GM18951 (cell line): ENCODE results near the gene NSG2.
"Not testable (repeated sequence)": the region's sequence is repeated elsewhere in the genome, so short reads cannot be mapped to it uniquely, and the experiment has no call there.

Experiments
- POLR2A ChIP-seq: IDR thresholded peaks from 4 replicates; pipeline ENCODE4 v1.6.1; 2011; ENCODE audit warnings: mild to moderate bottlenecking; ENCODE audit not compliant: insufficient read length, insufficient read depth; ENCODE audit errors: extremely low read depth
- in situ Hi-C: fragments of 300-500 bp; cut with MboI; formaldehyde crosslinking; loops from one replicate; pipeline ENCODE4 v1.12.0; 2022; ENCODE audit warnings: low sequenced_read_pairs, mixed read lengths, inconsistent platforms; ENCODE audit not compliant: unreplicated experiment

NSG2 gene

DNA sequence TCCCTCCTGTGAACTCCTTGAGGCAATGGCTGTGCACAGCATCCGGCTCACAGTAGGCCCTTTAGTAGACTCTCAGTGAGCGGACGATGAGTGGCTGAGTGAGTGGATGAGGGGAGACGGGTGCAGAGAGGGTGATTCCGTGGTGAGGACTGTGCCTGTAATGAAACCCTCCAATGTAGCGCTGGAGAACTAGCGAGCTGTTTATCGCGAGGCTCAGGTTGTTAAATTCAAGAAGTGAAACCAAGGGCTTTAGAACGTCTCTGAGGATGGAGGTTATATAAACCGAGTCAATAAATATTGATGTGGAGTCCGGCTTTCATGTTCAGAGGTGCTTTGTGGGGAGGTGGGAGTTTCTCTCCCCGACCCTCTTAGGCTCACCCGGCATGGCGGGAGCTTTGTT, 53.2 kb downstream of the NSG2 start:
- TF ChIP-seq POLR2A: no peak
- in situ Hi-C loops: no loop called here

GRCh38 chr5:174100490-174100889, 55.0 kb downstream of the NSG2 start:
- no peak for TF ChIP-seq POLR2A
- in situ Hi-C loops: no loop called here

- no peak for TF ChIP-seq POLR2A
- in situ Hi-C loops: no loop called here
These were observed 55.8 kb downstream of the NSG2 start for GRCh38 chr5:174101195-174101730.

DNA sequence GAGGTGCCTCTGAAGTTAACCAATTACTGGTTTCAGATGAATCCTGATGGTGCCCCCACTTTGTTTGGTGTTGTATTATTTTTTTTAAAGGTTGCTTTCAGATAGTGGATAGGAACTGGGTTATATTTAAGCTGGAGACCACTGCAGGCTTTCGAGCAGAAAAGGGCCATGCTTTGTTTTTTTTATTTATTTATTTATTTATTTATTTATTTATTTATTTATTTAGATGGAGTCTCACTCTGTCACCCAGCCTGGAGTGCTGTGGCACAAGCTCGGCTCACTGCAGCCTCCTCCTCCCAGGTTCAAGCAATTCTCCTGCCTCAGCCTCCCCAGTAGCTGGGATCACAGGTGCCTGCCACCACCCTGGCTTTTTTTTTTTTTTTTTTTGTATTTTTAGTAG, 57.1 kb downstream of the NSG2 start:
- in situ Hi-C loops: not testable (repeated sequence)

- no peak for TF ChIP-seq POLR2A
- in situ Hi-C loops: no loop called here
These were observed 61.6 kb downstream of the NSG2 start for GRCh38 chr5:174106997-174107655.

GRCh38 chr5:174108745-174109144, 63.2 kb downstream of the NSG2 start:
- no peak for TF ChIP-seq POLR2A
- in situ Hi-C loops: no loop called here

DNA sequence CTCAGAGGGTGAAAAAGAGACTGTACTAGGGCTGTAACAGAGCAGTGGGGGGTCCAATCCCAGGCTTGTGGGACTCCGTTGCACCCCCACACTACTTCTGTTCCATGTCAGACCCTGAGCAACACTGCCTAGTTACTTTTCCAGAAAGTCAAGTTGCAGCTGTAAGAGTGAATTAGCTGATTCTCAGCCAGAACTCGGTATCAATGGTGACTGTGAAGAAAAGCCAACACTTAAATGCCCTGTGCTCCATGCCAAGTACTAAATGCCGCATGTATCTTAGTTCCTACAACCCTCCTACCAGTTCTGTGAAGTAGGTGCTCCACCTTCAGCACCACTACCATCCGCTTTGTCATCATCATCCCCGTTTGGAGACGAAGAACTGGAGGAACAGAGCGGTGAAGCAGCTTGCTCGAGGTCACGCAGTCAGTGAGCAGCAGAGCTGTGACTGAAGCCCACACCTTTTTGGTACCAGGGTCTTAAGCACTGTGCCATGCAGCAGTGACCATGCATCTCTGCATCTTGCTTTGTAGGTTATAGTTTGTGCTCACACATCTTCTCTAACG, 64.3 kb downstream of the NSG2 start:
- TF ChIP-seq POLR2A: no peak
- in situ Hi-C loops: no loop called here

- in situ Hi-C loops: no loop called here
- TF ChIP-seq POLR2A: no peak
These were observed 64.8 kb downstream of the NSG2 start for GRCh38 chr5:174110310-174110709.

DNA sequence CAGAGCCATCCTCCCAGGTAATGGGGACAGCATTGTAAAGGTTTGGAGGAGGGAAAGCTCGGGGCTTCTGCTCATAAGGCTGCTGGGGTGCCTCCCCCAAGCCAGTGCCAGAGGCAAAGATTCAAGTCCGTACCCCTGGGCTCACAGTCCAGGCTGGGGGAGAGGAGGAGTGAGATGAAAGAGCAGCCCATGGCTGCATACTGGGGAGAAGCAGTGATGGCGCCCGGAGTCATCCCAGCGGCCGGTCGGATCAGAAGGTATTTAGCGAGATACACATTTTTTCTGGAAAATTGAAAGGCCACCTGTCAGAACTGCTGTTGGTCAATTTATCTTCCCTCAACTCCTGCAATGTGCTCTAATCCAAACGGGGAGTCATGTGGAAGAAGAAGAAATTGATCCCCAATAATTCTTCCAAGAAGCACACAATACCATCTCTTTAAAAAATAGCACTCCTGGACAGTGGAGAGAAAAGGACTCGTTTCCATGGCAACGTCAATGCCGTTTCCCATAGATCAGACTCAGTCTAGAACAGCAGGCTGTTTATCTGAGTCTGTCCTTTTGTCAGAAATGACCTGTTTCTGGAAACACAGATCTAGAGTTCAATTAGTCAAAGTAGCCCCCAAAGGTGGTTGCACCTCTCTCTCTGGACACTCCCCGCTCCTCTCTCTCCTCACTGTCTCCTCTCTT, 65.9 kb downstream of the NSG2 start:
- TF ChIP-seq POLR2A: no peak
- in situ Hi-C loops: no loop called here

- TF ChIP-seq POLR2A: no peak
- in situ Hi-C loops: no loop called here
These were observed 69.7 kb downstream of the NSG2 start for GRCh38 chr5:174115226-174115625.

DNA sequence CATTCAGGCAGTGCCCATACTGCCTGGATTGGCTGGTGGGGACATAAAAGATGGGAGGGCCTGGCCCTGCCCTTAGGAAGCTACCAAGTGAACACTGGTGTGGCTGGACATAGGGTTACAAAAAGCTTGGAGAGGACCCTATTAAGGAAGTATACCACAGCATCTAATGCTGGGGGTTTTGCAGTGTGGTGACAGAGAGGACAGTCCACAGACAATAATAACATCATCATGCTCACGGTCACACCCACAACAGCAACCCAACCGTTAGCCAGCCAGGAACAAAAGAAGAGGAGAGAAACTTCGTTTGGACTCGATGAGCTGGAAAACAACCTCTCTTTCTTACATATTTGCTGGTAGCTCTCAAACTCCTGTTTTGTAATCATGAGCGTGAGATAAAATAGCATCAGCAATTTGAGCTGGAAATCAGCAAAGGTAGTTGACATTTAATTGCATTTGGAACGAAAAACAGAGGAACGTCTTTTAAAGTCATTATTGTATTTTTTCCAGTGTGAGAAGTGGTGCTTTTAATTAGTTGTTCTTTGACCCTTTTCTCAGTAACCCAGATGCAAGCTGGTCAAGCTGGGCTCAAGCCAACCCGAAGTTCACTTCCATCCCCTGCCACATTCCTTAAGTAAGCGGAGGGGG, 73.4 kb downstream of the NSG2 start:
- in situ Hi-C loops: no loop called here
- no peak for TF ChIP-seq POLR2A

- no peak for TF ChIP-seq POLR2A
- in situ Hi-C loops: no loop called here
These were observed 74.0 kb downstream of the NSG2 start for GRCh38 chr5:174119468-174119881.

GRCh38 chr5:174120401-174121005, 75.0 kb downstream of the NSG2 start:
- in situ Hi-C loops: no loop called here
- TF ChIP-seq POLR2A: no peak
